ENCODE data around the gene NNAT.
"Not testable (repeated sequence)": the region's sequence is repeated elsewhere in the genome, so short reads cannot be mapped to it uniquely, and the experiment has no call there.

The NNAT gene

GRCh38 chr20:37541326-37541725 is 20.3 kb downstream of the NNAT start:
- DNase-seq (ENCODE audit: low read depth), result no peak

- no peak for DNase-seq (ENCODE audit: low read depth)
Observed at GRCh38 chr20:37542281-37542680, 21.2 kb downstream of the NNAT start.

GRCh38 chr20:37543828-37544227 is 22.8 kb downstream of the NNAT start:
- no peak for DNase-seq (ENCODE audit: low read depth)

DNA sequence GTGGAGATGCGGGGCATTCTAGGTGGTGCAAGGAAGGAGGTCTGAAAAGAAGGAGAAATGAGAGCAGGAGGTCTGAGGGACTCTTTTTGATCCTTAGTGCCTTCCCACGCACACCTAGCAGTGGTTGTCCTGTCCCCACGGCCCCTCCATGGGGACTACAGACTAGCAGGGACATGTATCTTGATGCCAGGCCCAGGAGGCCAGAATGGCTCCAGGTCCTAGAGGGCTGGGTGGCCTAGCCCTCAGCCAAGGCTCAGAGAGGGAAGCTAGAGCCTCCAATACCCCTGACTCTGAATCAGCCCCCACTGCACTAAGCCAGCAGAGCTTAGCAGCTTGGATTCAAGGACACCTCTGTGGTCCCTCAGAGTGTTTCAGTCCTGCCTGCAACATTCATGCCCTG is 23.3 kb downstream of the NNAT start:
- no peak for DNase-seq (ENCODE audit: low read depth)

GRCh38 chr20:37545516-37545915 is 24.5 kb downstream of the NNAT start:
- no peak for DNase-seq (ENCODE audit: low read depth)

- no peak for DNase-seq (ENCODE audit: low read depth)
Observed at GRCh38 chr20:37547912-37548311, 26.9 kb downstream of the NNAT start.

- not testable (repeated sequence) for DNase-seq (ENCODE audit: low read depth)
Observed at GRCh38 chr20:37550101-37550920, 29.3 kb downstream of the NNAT start.

- DNase-seq (ENCODE audit: low read depth), result not testable (repeated sequence)
Observed at GRCh38 chr20:37551660-37552059, 30.6 kb downstream of the NNAT start.

DNA sequence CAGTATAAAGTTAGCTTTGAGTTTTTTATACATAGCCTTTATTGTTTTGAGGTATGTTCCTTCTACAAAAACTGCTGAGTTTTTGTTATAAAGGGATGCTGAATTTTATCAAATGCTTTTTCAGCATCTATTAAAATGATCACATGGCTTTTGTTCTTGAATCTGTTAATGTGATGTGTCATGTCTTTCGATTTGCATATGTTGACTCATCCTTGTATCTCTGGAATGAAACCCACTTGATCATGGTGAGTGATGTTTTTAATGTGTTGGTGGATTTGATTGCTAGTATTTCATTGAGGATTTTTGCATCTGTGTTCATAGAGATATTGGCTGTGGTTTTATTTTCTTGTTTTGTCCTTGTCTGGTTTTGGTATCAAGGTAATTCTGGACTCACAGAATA is 31.4 kb downstream of the NNAT start:
- DNase-seq (ENCODE audit: low read depth), result no peak

- DNase-seq (ENCODE audit: low read depth), result not testable (repeated sequence)
Observed at GRCh38 chr20:37554721-37555298, 33.8 kb downstream of the NNAT start.

DNA sequence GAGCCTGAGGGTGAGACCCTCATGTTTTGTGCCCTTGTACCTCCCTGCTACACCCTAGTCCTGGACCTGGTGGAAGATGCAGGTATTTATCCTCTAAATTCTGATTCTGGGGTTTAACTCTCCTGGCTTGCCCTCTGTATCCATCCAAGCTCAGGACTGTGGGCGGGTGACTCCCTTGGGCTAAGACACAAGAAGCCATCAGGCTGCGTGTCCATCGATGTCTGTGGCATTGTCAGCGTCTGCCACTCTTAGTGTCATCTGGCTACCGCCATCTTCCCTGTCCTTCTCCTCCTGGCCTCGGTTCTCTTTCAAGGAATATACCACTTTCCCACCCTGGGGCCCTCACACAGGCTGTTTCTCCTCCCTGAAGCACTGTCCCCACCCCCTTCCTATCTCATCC is 35.5 kb downstream of the NNAT start:
- DNase-seq (ENCODE audit: low read depth), result no peak

GRCh38 chr20:37558306-37558705 is 37.3 kb downstream of the NNAT start:
- DNase-seq (ENCODE audit: low read depth), result no peak

DNA sequence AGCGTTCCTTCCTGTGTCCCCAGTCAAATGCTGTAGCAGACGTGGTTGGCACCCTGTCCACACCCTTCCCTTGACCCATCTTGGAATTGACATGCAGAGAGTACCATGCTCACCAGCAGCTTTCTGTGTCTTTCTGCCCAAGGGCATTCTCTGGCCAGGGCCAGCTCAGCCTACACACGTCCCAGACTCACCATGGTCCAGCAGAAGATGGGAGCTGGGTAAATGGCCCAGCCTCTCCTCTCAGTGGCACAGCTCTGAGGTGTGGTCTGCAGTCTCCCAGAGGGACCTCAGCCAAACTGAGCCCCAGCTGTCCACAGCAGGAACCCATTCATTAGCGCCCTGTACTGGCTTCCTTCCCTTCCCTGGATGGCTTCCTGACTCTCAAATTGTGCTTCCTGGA is 37.7 kb downstream of the NNAT start:
- no peak for DNase-seq (ENCODE audit: low read depth)

GRCh38 chr20:37559312-37560027 is 38.4 kb downstream of the NNAT start:
- DNase-seq (ENCODE audit: low read depth), result no peak

DNA sequence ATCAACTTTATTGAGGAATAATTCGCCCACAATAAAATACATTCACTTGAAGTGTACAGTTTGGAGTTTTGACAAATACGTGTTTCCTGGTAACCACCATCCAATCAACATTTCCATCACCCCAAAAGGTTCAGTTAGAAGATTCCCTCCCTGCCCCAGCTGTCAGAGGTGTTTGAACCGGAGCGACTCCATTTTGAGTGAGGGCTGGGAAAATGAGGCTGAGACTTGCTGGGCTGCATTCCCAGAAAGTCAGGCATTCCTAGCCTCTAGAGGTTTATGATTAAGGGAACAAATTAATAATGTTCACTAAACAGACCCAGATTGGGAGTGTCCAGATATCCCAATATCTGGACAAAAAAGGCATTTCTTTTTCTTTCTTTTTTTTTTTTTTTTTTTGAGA is 39.6 kb downstream of the NNAT start:
- DNase-seq (ENCODE audit: low read depth), result no peak

GRCh38 chr20:37562695-37563480 is 41.8 kb downstream of the NNAT start:
- no peak for DNase-seq (ENCODE audit: low read depth)

DNA sequence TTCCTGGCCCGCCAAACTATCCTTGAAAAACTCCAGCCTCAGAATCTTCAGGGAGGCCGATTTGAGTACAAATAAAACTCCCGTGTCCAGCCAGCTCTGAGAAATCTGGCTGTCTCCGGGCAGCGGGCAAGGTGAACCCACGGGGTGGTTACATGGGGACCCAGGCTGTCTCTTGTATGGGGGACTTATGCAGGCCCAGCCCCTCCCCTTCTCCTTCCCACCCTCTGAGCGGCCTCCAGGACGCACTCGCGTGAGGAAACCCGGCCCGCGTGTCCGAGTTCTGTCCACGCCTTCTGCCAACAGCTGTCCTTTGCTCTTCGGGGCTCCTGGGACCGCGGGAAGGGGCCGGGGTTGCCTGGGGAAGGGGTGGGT is 43.0 kb downstream of the NNAT start:
- DNase-seq (ENCODE audit: low read depth), result no peak

- no peak for DNase-seq (ENCODE audit: low read depth)
Observed at GRCh38 chr20:37564388-37565133, 43.5 kb downstream of the NNAT start.

DNA sequence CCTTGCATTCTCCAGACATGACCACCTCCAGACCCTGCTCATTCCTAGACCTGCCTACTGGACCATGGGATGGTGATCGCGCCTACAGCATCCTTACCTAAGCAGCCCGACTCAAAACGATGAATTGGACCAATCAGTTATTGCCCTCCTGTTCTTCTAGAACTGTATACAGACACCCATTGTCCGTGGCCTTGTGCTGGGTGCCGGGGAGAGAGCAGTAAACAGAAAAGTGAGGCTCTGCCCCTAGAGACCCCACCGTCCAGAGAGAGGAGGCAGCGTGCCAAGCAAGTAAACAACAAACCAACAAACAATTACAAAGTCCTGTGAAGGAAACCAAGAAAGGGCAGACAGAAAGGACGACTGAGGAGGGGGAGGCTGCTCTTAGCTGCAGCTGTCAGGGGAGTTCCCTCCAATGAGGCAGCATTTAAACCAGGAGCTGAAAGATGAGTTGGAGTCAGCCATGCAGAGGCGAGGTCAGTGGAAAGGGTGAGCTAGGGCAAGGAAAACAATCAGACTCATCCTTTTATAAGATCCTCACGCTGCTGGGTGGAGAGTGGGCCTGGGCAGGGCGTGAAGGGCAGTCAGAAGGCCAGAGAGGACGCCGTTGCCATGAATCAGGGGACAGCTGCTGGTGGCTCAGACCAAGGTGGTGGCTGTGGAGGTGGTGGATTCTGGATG is 44.2 kb downstream of the NNAT start:
- DNase-seq (ENCODE audit: low read depth), result no peak

DNA sequence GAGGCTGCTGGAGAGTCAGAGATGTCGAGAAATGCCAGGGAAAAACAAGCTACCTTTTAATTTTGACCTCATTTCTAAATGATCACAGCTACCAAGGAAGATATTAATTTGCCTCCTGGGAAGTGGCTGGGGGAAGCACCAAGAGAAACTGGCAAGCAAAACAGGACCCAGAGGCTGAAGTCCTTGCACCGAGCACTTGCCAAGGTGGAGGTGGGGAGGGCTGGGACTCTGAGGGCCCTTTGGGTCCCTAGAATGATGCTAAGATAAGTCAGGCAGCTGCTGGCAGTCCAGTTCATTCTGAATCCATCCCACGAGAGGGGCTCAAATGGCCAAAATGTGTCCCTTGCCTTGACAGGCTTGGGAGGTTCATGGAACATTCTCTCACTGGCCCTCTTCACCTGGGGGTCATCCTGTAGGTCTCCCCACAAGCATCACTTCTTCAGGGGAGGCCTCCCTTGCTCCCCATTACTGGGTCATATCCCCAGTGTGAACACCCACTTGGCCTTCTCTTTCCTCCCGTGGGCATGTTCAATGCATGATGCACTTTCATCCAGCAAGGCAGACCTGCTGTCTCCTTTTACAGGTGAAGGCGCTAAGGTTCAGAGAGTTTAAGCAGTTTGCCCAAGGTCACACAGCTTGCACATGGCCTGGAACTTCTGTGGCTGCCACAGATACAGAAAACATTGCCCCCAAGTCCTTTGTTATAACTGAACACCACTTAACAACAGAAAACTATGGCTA is 45.7 kb downstream of the NNAT start:
- no peak for DNase-seq (ENCODE audit: low read depth)

- no peak for DNase-seq (ENCODE audit: low read depth)
Observed at GRCh38 chr20:37567331-37567665, 46.2 kb downstream of the NNAT start.

Measured in non-pigmented ciliary epithelial cell (primary cell).